MM.1S (cell line): ENCODE results near the gene NOG.

Experiments
- DNase-seq: peaks from one replicate; pipeline ENCODE4 v3.0.0-alpha.2; 2015
- H2AFZ ChIP-seq: fragments of 300-600 bp; sonication (generic); 2 replicates; pipeline ENCODE4 v1.6.0; 2016; ENCODE audit warnings: antibody characterized with exemption, low read length
- H3F3A ChIP-seq: fragments of 300-600 bp; sonication (generic); 2 replicates; pipeline ENCODE4 v1.6.1; 2016; ENCODE audit warnings: mild to moderate bottlenecking, antibody characterized with exemption, low read length, moderate library complexity, mixed read lengths; ENCODE audit not compliant: insufficient read depth
- H3K27ac ChIP-seq: fragments of 300-600 bp; sonication (generic); 2 replicates; pipeline ENCODE4 v1.5.1; 2016; ENCODE audit warnings: mild to moderate bottlenecking, low read length
- H3K27me3 ChIP-seq: fragments of 300-600 bp; sonication (generic); replicated peaks from 2 replicates; pipeline ENCODE4 v1.6.0; 2016; ENCODE audit warnings: low read length; ENCODE audit not compliant: insufficient read depth
- H3K36me3 ChIP-seq: fragments of 300-600 bp; sonication (generic); replicated peaks from 2 replicates; pipeline ENCODE4 v1.6.1; 2016; ENCODE audit warnings: mild to moderate bottlenecking, low read length, mixed read lengths; ENCODE audit not compliant: insufficient read depth
- H3K4me1 ChIP-seq: fragments of 300-600 bp; sonication (generic); 2 replicates; pipeline ENCODE4 v1.6.1; 2016; ENCODE audit warnings: low read length, mixed read lengths
- H3K4me2 ChIP-seq: fragments of 300-600 bp; sonication (generic); 2 replicates; pipeline ENCODE4 v1.6.0; 2016; ENCODE audit warnings: low read depth, low read length
- H3K4me3 ChIP-seq: fragments of 300-600 bp; sonication (generic); 2 replicates; pipeline ENCODE4 v1.5.1; 2016; ENCODE audit warnings: low read length, mixed read lengths
- H3K79me2 ChIP-seq: fragments of 300-600 bp; sonication (generic); 2 replicates; pipeline ENCODE4 v1.6.1; 2016; ENCODE audit warnings: mixed run types, low read length, mixed read lengths
- H3K9ac ChIP-seq: fragments of 300-600 bp; sonication (generic); 2 replicates; pipeline ENCODE4 v1.6.1; 2016; ENCODE audit warnings: low read length, mixed read lengths
- H3K9me2 ChIP-seq: fragments of 300-600 bp; sonication (generic); replicated peaks from 2 replicates; pipeline ENCODE4 v1.6.1; 2016; ENCODE audit warnings: mild to moderate bottlenecking, low read length, mixed read lengths; ENCODE audit not compliant: insufficient read depth
- H3K9me3 ChIP-seq: fragments of 300-600 bp; sonication (generic); replicated peaks from 2 replicates; pipeline ENCODE4 v1.6.1; 2016; ENCODE audit warnings: mild to moderate bottlenecking, low read length, mixed read lengths; ENCODE audit not compliant: insufficient read depth
- H4K20me1 ChIP-seq: fragments of 300-600 bp; sonication (generic); 2 replicates; pipeline ENCODE4 v1.6.1; 2016; ENCODE audit warnings: mild to moderate bottlenecking, low read length, moderate library complexity, mixed read lengths; ENCODE audit not compliant: insufficient read depth
- EZH2 ChIP-seq: fragments of 300-600 bp; sonication (generic); optimal IDR thresholded peaks from 2 replicates; pipeline ENCODE3; 2017; ENCODE audit warnings: low read depth, mild to moderate bottlenecking, antibody characterized with exemption, low read length, mixed read lengths
- EZH2phosphoT487 ChIP-seq: fragments of 300-600 bp; sonication (generic); IDR thresholded peaks from 2 replicates; pipeline ENCODE4 v1.6.1; 2018; ENCODE audit warnings: antibody characterized with exemption, low read length
- TF ChIP-seq, protein P1 (sequence below): fragments of 300-600 bp; sonication (generic); IDR thresholded peaks from 2 replicates; pipeline ENCODE4 v1.5.1; 2016; ENCODE audit warnings: antibody characterized with exemption, low read length, mixed read lengths

NOG gene

DNA sequence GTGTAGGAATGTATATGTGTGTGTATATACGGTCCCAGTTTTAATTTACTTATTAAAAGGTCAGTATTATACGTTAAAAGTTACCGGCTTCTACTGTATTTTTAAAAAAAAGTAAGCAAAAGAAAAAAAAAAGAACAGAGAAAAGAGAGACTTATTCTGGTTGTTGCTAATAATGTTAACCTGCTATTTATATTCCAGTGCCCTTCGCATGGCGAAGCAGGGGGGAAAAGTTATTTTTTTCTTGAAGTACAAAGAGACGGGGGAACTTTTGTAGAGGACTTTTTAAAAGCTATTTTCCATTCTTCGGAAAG is 1.6 kb downstream of the NOG start:
- Histone ChIP-seq H3K27ac (no peak overlapping the region), H3K9me2 (no peaks in the 10 kb centered on the region), H3F3A (peaks cover 12% of the 10 kb centered on the region), H3K4me2 (peak overlapping the region; percentile 100; the same call in 1 of the 2 replicates), H3K79me2 (no peaks in the 10 kb centered on the region), H3K4me3 (0 out of 2 replicates have a peak overlapping the region, but pooled peaks have one; percentile 68), H3K9ac (no peak overlapping the region), H3K9me3 (no peaks in the 10 kb centered on the region), H3K36me3 (no peaks in the 10 kb centered on the region), H4K20me1 (no peaks in the 10 kb centered on the region), H3K4me1 (peaks cover 12% of the 10 kb centered on the region; the same call in 1 of the 2 replicates), H2AFZ (no peak overlapping the region), H3K27me3 (peaks cover 30% of the 10 kb centered on the region)
- no peak for DNase-seq
- TF ChIP-seq EZH2phosphoT487 (no peak), EZH2 (no peak)
- TF ChIP-seq, protein P1, sequence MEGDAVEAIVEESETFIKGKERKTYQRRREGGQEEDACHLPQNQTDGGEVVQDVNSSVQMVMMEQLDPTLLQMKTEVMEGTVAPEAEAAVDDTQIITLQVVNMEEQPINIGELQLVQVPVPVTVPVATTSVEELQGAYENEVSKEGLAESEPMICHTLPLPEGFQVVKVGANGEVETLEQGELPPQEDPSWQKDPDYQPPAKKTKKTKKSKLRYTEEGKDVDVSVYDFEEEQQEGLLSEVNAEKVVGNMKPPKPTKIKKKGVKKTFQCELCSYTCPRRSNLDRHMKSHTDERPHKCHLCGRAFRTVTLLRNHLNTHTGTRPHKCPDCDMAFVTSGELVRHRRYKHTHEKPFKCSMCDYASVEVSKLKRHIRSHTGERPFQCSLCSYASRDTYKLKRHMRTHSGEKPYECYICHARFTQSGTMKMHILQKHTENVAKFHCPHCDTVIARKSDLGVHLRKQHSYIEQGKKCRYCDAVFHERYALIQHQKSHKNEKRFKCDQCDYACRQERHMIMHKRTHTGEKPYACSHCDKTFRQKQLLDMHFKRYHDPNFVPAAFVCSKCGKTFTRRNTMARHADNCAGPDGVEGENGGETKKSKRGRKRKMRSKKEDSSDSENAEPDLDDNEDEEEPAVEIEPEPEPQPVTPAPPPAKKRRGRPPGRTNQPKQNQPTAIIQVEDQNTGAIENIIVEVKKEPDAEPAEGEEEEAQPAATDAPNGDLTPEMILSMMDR = no peak

DNA sequence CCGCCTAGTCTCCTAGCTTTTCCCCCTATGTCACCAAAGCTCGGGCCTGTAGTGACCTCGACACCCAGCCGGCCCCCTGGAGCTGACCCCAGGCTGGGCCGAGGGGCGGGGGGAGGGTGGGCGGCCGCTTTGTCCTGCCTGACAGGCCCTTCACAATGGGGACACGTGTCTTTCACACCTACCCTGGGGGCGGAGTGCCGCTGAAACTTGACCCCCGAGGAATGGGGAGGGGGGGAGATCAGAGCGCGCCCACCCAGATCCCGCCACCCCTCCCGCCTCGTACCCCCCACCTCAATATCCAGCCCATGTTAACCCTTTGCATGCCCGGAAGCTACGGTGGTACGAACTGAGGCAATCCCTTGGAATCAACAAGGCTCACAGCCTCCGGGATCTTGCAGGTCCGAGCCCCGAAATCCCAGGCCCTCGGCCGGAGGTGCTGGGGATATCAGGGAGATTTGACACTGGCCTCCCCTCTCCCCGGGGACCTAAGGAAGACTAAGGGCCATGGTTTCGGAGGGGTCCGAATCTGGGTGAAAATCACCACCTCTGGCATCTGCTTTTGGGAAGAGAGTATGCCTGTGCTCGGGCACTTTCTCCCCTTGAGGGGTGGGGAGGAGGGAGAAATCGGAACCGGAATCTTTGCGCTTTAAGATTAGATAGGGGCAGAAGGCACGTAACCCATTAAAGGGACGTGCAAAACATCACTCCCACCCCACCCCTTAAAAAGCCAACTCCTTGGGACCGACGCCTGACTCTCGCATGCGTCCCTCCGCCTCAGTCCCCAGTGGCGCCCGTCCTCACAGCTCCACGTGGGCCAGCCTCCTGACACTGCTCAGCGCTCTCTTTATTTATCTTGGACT is 2.6 kb downstream of the NOG start:
- no peak overlapping the region for H2AFZ ChIP-seq
- no peaks in the 10 kb centered on the region for H4K20me1 ChIP-seq
- no peaks in the 10 kb centered on the region for H3K36me3 ChIP-seq
- H3K9me2 ChIP-seq = no peaks in the 10 kb centered on the region
- no peak for DNase-seq
- H3K4me3 ChIP-seq = peak overlapping the region; percentile 36
- H3K79me2 ChIP-seq = no peaks in the 10 kb centered on the region
- TF ChIP-seq EZH2 = peak; percentile 73
- TF ChIP-seq, protein P1 = no peak
- TF ChIP-seq EZH2phosphoT487 = no peak
- peak overlapping the region; percentile 61; the same call in 1 of the 2 replicates for H3K4me2 ChIP-seq
- no peaks in the 10 kb centered on the region for H3K9me3 ChIP-seq
- H3F3A ChIP-seq = peaks cover 12% of the 10 kb centered on the region
- peaks cover 27% of the 10 kb centered on the region for H3K27me3 ChIP-seq
- peaks cover 12% of the 10 kb centered on the region; the same call in 1 of the 2 replicates for H3K4me1 ChIP-seq
- no peak overlapping the region for H3K27ac ChIP-seq
- H3K9ac ChIP-seq = no peak overlapping the region

DNA sequence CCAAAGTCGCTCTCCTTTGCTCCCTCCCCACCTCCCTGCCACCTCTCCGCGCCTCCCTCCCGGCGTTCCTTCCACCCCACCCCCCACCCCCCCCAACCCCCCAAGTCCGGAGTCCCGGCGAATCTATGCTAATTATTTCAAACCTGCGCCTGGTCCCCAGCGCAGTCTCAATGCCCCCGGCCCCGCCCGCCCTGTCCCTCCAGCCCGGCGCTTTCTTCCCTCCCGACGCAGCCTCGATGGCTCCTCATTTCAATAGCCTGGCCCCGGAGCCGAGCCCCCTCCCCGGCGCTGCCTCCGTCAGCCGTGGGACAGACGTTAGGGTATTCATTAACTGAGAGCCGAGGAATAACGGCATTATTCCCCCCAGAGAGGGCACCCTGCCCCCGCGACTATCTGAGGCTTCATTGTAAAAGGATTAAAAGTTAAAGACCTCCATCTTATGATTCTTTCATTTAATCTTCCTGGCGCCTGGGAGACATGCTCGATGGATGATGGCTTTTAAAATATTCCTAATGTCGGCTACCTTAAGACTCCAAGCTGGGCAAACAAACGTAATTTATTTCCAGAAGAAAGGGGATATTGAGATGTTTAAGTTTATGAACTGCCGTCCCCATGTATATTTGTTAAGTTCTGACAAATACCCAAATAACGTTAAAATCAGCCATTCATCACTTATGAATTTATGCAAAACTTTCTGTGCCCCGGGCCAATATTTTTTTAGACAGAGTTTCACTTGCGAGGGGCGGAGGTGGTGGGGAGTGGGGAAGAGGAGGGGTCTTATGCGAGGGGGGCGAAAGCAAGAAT is 3.4 kb downstream of the NOG start:
- Histone ChIP-seq H4K20me1 (no peaks in the 10 kb centered on the region), H3K9ac (no peak overlapping the region), H3K36me3 (no peaks in the 10 kb centered on the region), H2AFZ (no peak overlapping the region), H3K27ac (no peak overlapping the region), H3K27me3 (peaks cover 27% of the 10 kb centered on the region), H3K4me2 (peak overlapping the region; percentile 61; the same call in 1 of the 2 replicates), H3K9me2 (no peaks in the 10 kb centered on the region), H3K4me1 (peaks cover 12% of the 10 kb centered on the region; the same call in 1 of the 2 replicates), H3K79me2 (no peaks in the 10 kb centered on the region), H3F3A (peaks cover 12% of the 10 kb centered on the region), H3K4me3 (peak overlapping the region; percentile 33), H3K9me3 (no peaks in the 10 kb centered on the region)
- no peak for DNase-seq
- TF ChIP-seq EZH2 = peak; percentile 65
- no peak for TF ChIP-seq EZH2phosphoT487
